K562 (cell line): ENCODE measurements around the gene CNKSR3. TPM values are rescaled to one million over a fixed set of nuclear protein-coding genes. Genes with fewer than 3 reads are reported as not detected.

ENCODE experiments used
- ATAC-seq: fragments of 200-7000 bp; cut with Tn5 transposase; 3 replicates; pipeline ENCODE4 v1.9.1; 2020; ENCODE audit warnings: moderate library complexity
- BruUV-seq: library from RNA; stranded (reverse); fragments of 400-500 nt; replicated peaks from 2 replicates; lab custom pipeline; 2021; lab: Mats Ljungman, UMichigan
- CTCF ChIA-PET: fragments of 300-600 bp; formaldehyde crosslinking; extraction: SDS; loops from one replicate; lab custom pipeline; 2021; ENCODE audit warnings: low intra/inter-chr PET ratio; lab: Yijun Ruan, JAX
- POLR2A ChIA-PET: fragments of 300-600, 350-650 bp; sonication (Branson Sonifier 250); formaldehyde crosslinking; extraction: SDS; loops from one replicate; lab custom pipeline; 2021; ENCODE audit warnings: antibody characterized with exemption, inconsistent platforms; lab: Yijun Ruan, JAX
- DNase-seq, 4 experiments: peaks; one replicate each; pipeline versions ENCODE4 v3.0.0 to v3.0.0-alpha.2; 2011 to 2018; ENCODE audit warnings: low spot score in 3 of 4, mixed read lengths in 3 of 4; ENCODE audit errors: extremely low read depth in 1 of 4
- FAIRE-seq: peaks from 2 replicates; lab custom pipeline; 2011; peaks lifted over from hg19 to GRCh38; lab: Jason Lieb, UNC
- H2AFZ ChIP-seq: 2 replicates; pipeline ENCODE4 v1.6.0; 2011; ENCODE audit warnings: low read depth, low read length, control low read depth, inconsistent platforms
- H3K27ac ChIP-seq: fragments of 200-600 bp; 3 replicates; pipeline ENCODE4 v1.8.0; 2011; ENCODE audit warnings: low read depth, mild to moderate bottlenecking, control low read depth, inconsistent platforms, low read length, moderate library complexity, mixed read lengths; ENCODE audit errors: extremely low read depth
- H3K27me3 ChIP-seq, 2 experiments: fragments of 300-600 bp in 1 of 2; 2 replicates in 1 of 2; 3 replicates in 1 of 2; pipeline versions ENCODE4 v1.6.0 to v1.8.0; 2011; ENCODE audit warnings: inconsistent platforms in 2 of 2, low read length in 2 of 2, mild to moderate bottlenecking in 1 of 2, mixed read lengths in 1 of 2, moderate library complexity in 1 of 2; ENCODE audit not compliant: control insufficient read depth in 2 of 2, insufficient read depth in 2 of 2
- H3K36me3 ChIP-seq: fragments of 300-600 bp; 3 replicates; pipeline ENCODE4 v1.8.0; 2011; ENCODE audit warnings: mild to moderate bottlenecking, low read length, inconsistent platforms; ENCODE audit not compliant: control insufficient read depth, insufficient read depth
- H3K4me1 ChIP-seq, 2 experiments: fragments of 200-600 bp in 1 of 2; replicated peaks in 1 of 2; 2 replicates in 1 of 2; 3 replicates in 1 of 2; pipeline versions ENCODE4 v1.5.1 to v1.8.0; 2011; ENCODE audit warnings: inconsistent platforms in 2 of 2, low read length in 2 of 2, mild to moderate bottlenecking in 1 of 2, mixed read lengths in 1 of 2, moderate library complexity in 1 of 2; ENCODE audit not compliant: control insufficient read depth in 2 of 2, insufficient read depth in 2 of 2
- H3K4me2 ChIP-seq: 2 replicates; pipeline ENCODE4 v1.6.1; 2011; ENCODE audit warnings: low read length, control low read depth, inconsistent platforms, mixed read lengths; ENCODE audit not compliant: insufficient read depth
- H3K4me3 ChIP-seq: fragments of 200-600 bp; sonication (generic), shearing (Covaris generic); 2 replicates; pipeline ENCODE4 v1.5.1; 2016; ENCODE audit warnings: control low read depth, inconsistent platforms
- H3K79me2 ChIP-seq: fragments of 200-600 bp; 3 replicates; pipeline ENCODE4 v1.8.0; 2011; ENCODE audit warnings: low read length, inconsistent platforms; ENCODE audit not compliant: control insufficient read depth, insufficient read depth
- H3K9ac ChIP-seq, 2 experiments: 2 replicates each; pipeline versions ENCODE4 v1.6.0 to v1.6.1; 2011; ENCODE audit warnings: low read depth in 2 of 2, low read length in 2 of 2, control low read depth in 1 of 2, inconsistent platforms in 1 of 2, mild to moderate bottlenecking in 1 of 2, mixed read lengths in 1 of 2; ENCODE audit not compliant: insufficient read depth in 1 of 2
- H3K9me1 ChIP-seq: one replicate; pipeline ENCODE4 v1.6.0; 2011; ENCODE audit warnings: inconsistent platforms, mild to moderate bottlenecking, low read length, moderate library complexity; ENCODE audit not compliant: control insufficient read depth, insufficient read depth
- H3K9me3 ChIP-seq: replicated peaks from 2 replicates; pipeline ENCODE4 v1.5.1; 2011; ENCODE audit warnings: low read depth, low read length, inconsistent platforms; ENCODE audit not compliant: control insufficient read depth, insufficient read depth
- H4K20me1 ChIP-seq: replicated peaks from 2 replicates; pipeline ENCODE4 v1.6.1; 2011; ENCODE audit warnings: low read length, inconsistent platforms, mixed read lengths; ENCODE audit not compliant: control insufficient read depth, insufficient read depth
- BRD9 ChIP-seq: fragments of 450-650 bp; IDR thresholded peaks from 2 replicates; pipeline ENCODE4 v1.6.1; 2018; ENCODE audit warnings: low read depth; ENCODE audit not compliant: partially characterized antibody
- FOXA3 ChIP-seq, 2 experiments: fragments of 450-650 bp in 1 of 2; sonication (generic) in 1 of 2; formaldehyde crosslinking; IDR thresholded peaks in 1 of 2; conservative IDR thresholded peaks in 1 of 2; 2 replicates each; pipeline versions ENCODE4 v1.4.0 to v1.8.0; 2020 to 2022; ENCODE audit warnings: mild to moderate bottlenecking in 2 of 2, missing genetic modification reagents in 1 of 2
- HDAC2 ChIP-seq: fragments of 450-650 bp; IDR thresholded peaks from 2 replicates; pipeline ENCODE4 v1.6.1; 2016; ENCODE audit warnings: mild to moderate bottlenecking
- IFI16 ChIP-seq: fragments of 250-450 bp; sonication (Bioruptor Pico); IDR thresholded peaks from 2 replicates; pipeline ENCODE4 v2.1.2; 2022; ENCODE audit warnings: mild to moderate bottlenecking, inconsistent platforms
- KDM4B ChIP-seq, 2 experiments: fragments of 450-650 bp in 1 of 2; sonication (generic) in 1 of 2; IDR thresholded peaks; 2 replicates each; pipeline ENCODE4 v1.6.1; 2016 to 2017; ENCODE audit warnings: borderline replicate concordance in 2 of 2, antibody characterized with exemption in 1 of 2, low read depth in 1 of 2, mild to moderate bottlenecking in 1 of 2
- SAP30 ChIP-seq: fragments of 200-600 bp; sonication (generic); IDR thresholded peaks from 2 replicates; pipeline ENCODE4 v1.6.1; 2012; ENCODE audit warnings: borderline replicate concordance, low read depth, mild to moderate bottlenecking, moderate library complexity, low read length, control low read depth, inconsistent platforms; ENCODE audit not compliant: insufficient read depth, poor library complexity, severe bottlenecking
- SMAD1 ChIP-seq: fragments of 150-350 bp; IDR thresholded peaks from 2 replicates; pipeline ENCODE4 v1.6.1; 2014; ENCODE audit warnings: low read length, low read depth; ENCODE audit not compliant: partially characterized antibody
- SREBF2 ChIP-seq: sonication (generic); formaldehyde crosslinking; IDR thresholded peaks from 2 replicates; pipeline ENCODE4 v1.4.0; 2020; ENCODE audit warnings: mild to moderate bottlenecking, missing genetic modification reagents
- TAF7 ChIP-seq: fragments of 450-650 bp; IDR thresholded peaks from 2 replicates; pipeline ENCODE4 v1.6.1; 2016; ENCODE audit warnings: missing genetic modification characterization, missing compliant biosample characterization
- TOE1 ChIP-seq, 2 experiments: fragments of 450-650 bp in 1 of 2; sonication (generic) in 1 of 2; formaldehyde crosslinking in 1 of 2; IDR thresholded peaks; 2 replicates each; pipeline versions ENCODE4 v1.7.1 to v1.8.0; 2016 to 2022; ENCODE audit warnings: borderline replicate concordance in 2 of 2, mild to moderate bottlenecking in 2 of 2, antibody characterized with exemption in 1 of 2, inconsistent platforms in 1 of 2, low read depth in 1 of 2, missing genetic modification reagents in 1 of 2, moderate library complexity in 1 of 2
- ZFP30 ChIP-seq: fragments of 250-450 bp; sonication (Bioruptor Pico); IDR thresholded peaks from 2 replicates; pipeline ENCODE4 v1.8.0; 2022; ENCODE audit warnings: moderate library complexity, mild to moderate bottlenecking, inconsistent platforms, borderline replicate concordance
- ZNF212 ChIP-seq: fragments of 450-650 bp; formaldehyde crosslinking; IDR thresholded peaks from 2 replicates; pipeline ENCODE4 v1.4.0; 2020; ENCODE audit warnings: mild to moderate bottlenecking
- ZNF408 ChIP-seq: fragments of 250-450 bp; sonication (Bioruptor Pico); IDR thresholded peaks from 2 replicates; pipeline ENCODE4 v1.4.0; 2020; ENCODE audit warnings: low read depth, mild to moderate bottlenecking, moderate library complexity
- WGBS: fragments of 100-300 bp; shearing (Covaris generic); methylation state at CpG from one replicate; pipeline ENCODE4 v1.1.6; 2016; ENCODE audit warnings: low coverage, mixed read lengths; ENCODE audit not compliant: insufficient coverage; ENCODE audit errors: missing lambda C conversion rate; 5-methylcytosine and 5-hydroxymethylcytosine counted together
- in situ Hi-C: fragments of 300-500 bp; cut with MboI; formaldehyde crosslinking; loops from 4 replicates; pipeline ENCODE4 v1.15.0; 2018; ENCODE audit warnings: inconsistent platforms, mixed read lengths
- intact Hi-C: fragments of 100-400 bp; cut with micrococcal nuclease; formaldehyde crosslinking; loops from 2 replicates; pipeline ENCODE4 v1.14.2; 2022
- polyA plus RNA-seq, 8 experiments: library from polyadenylated mRNA; depleted of rRNA in 4 of 8; stranded (reverse) in 5 of 8; unstranded in 3 of 8; fragments of >200 nt; fragmentation: Nextera tagmentation in 2 of 8; fragmentation: Illumina TruSeq in 1 of 8; extraction: Ambion mirVana in 2 of 8; extraction: Trizol in 1 of 8; gene quantifications; 2 replicates each; pipeline versions ENCODE4 v1.2.1 to v1.2.3, GENCODE V29; 2011 to 2014; ENCODE audit warnings: inconsistent platforms in 1 of 8, missing spikeins in 1 of 8
- total RNA-seq, 7 experiments: library from RNA; depleted of rRNA in 6 of 7; stranded (reverse); fragments of >200 nt in 6 of 7; fragmentation: Illumina TruSeq in 2 of 7; extraction: Trizol in 2 of 7; gene quantifications; 2 replicates each; pipeline versions ENCODE4 v1.2.1 to v1.2.3, GENCODE V29; 2011 to 2021; ENCODE audit warnings: low replicate concordance in 1 of 7
- TF ChIP-seq, protein P1 (sequence below), 2 experiments: fragments of 450-650 bp in 1 of 2; sonication (generic) in 1 of 2; formaldehyde crosslinking in 1 of 2; IDR thresholded peaks in 1 of 2; conservative IDR thresholded peaks in 1 of 2; 2 replicates each; pipeline versions ENCODE4 v1.6.1 to v1.8.1; 2016 to 2023; ENCODE audit warnings: mild to moderate bottlenecking in 2 of 2, moderate library complexity in 2 of 2, inconsistent platforms in 1 of 2, missing genetic modification reagents in 1 of 2

CNKSR3 gene
- total and polyA plus RNA-seq, 9 of the 15 experiments (the other 6 are each of a cell fraction or from before 2014, with no cell fraction given) = 4.5 to 29.6 (median 9.5) TPM

DNA sequence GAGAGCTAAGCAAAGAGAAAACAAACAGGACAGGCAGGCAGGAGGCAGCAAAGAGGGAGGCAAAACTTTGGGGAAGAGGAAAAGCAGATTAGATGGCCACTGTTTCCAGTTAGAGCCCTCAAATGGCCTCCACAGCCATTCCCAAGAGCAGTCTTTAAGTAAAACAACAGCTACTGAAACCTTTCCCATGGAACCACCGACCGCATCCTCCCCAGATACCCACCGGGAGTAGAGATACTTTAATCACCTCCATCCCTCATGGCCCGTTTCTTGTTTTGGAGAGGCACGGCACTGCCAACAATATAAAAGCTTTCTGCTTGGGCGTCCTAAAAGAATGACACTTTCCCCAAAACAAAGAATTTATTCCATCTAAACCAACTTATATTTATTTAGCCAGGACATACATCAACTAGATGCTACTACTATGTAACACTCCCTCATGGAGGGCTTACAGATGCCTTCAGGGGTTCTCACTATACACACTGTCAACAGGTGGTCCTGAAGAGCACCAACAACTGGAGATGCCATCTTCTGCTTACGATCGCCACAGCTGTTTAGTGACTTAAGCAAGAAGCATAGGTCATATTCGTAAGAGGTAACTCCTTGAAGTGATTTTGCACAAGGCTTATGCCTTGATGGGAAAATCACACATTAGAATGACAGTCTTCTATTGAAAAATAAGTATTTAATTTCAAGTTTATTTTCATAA, 43.4 kb downstream of the CNKSR3 start:
- no peak overlapping the region for H3K9ac ChIP-seq
- intact Hi-C loops = no loop called here
- CTCF ChIA-PET = no interaction called here
- DNase-seq (no peak), ATAC-seq (no peak), FAIRE-seq (no peak)
- H2AFZ ChIP-seq = no peak overlapping the region
- H3K79me2 ChIP-seq = peaks cover 30% of the 10 kb centered on the region
- POLR2A ChIA-PET = interaction anchor here (1.2 to 1.3 kb wide), 2 partner anchors 12 to 17 kb away, joined by 3 to 4 read pairs; no protein-coding TSS in a partner anchor
- H3K9me1 ChIP-seq = no peaks in the 10 kb centered on the region
- H3K27ac ChIP-seq = no peak overlapping the region
- H3K9me3 ChIP-seq = peaks cover 6% of the 10 kb centered on the region
- no TSS peak for BruUV-seq
- WGBS = 67% methylated on average over 9 of the region's 9 CpGs
- H4K20me1 ChIP-seq = peaks cover 6% of the 10 kb centered on the region; the same call in 1 of the 2 replicates
- no peak overlapping the region for H3K4me2 ChIP-seq
- H3K36me3 ChIP-seq = peaks cover 7% of the 10 kb centered on the region; the same call in 2 of the 3 replicates
- H3K27me3 ChIP-seq = no peaks in the 10 kb centered on the region
- no peak overlapping the region for H3K4me3 ChIP-seq
- no peak for TF ChIP-seq ZNF212 (CRISPR knock-in tag)
- no peak for TF ChIP-seq ZFP30
- TF ChIP-seq FOXA3 (CRISPR knock-in tag; conservative IDR thresholded peaks at IDR 0.05 in 1 of 2, IDR thresholded peaks at IDR 0.05 in 1 of 2) = no peak
- no peak for TF ChIP-seq SREBF2 (CRISPR knock-in tag)
- no peak for TF ChIP-seq SAP30
- no peak for TF ChIP-seq TOE1 (IDR thresholded peaks at IDR 0.05; ENCODE audit: borderline replicate concordance)
- TF ChIP-seq TOE1 (CRISPR knock-in tag; IDR thresholded peaks at IDR 0.05; ENCODE audit: borderline replicate concordance, low read depth) = no peak
- TF ChIP-seq, protein P1, sequence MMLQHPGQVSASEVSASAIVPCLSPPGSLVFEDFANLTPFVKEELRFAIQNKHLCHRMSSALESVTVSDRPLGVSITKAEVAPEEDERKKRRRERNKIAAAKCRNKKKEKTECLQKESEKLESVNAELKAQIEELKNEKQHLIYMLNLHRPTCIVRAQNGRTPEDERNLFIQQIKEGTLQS (IDR thresholded peaks at IDR 0.05) = no peak
- TF ChIP-seq, protein P1 (CRISPR knock-in tag; conservative IDR thresholded peaks at IDR 0.05) = no peak
- no peak for TF ChIP-seq KDM4B (IDR thresholded peaks at IDR 0.05; ENCODE audit: borderline replicate concordance in 2 of 2, low read depth in 1 of 2)
- no peak for TF ChIP-seq TAF7 (tag)
- no peak for TF ChIP-seq SMAD1
- no peak for TF ChIP-seq ZNF408
- no peak for TF ChIP-seq IFI16
- TF ChIP-seq BRD9 = no peak
- no peak for TF ChIP-seq HDAC2
- in situ Hi-C loops = no loop called here
- no peaks in the 10 kb centered on the region; a peak in 2 of 5 replicates for H3K4me1 ChIP-seq
